Measurements from ENCODE around the gene DNAJC1.

The DNAJC1 gene

GRCh38 chr10:21959998-21960397 is 43.5 kb downstream of the DNAJC1 start:
- DNase-seq (ENCODE audit: low read depth): no peak

GRCh38 chr10:21954690-21955089 is 48.8 kb downstream of the DNAJC1 start:
- DNase-seq (ENCODE audit: low read depth): no peak

- no peak for DNase-seq (ENCODE audit: low read depth)
These were observed 49.4 kb downstream of the DNAJC1 start for GRCh38 chr10:21954132-21954531.

GRCh38 chr10:21953585-21954057 is 49.9 kb downstream of the DNAJC1 start:
- no peak for DNase-seq (ENCODE audit: low read depth)

- DNase-seq (ENCODE audit: low read depth): no peak
These were observed 53.0 kb downstream of the DNAJC1 start for GRCh38 chr10:21950566-21950965.

DNA sequence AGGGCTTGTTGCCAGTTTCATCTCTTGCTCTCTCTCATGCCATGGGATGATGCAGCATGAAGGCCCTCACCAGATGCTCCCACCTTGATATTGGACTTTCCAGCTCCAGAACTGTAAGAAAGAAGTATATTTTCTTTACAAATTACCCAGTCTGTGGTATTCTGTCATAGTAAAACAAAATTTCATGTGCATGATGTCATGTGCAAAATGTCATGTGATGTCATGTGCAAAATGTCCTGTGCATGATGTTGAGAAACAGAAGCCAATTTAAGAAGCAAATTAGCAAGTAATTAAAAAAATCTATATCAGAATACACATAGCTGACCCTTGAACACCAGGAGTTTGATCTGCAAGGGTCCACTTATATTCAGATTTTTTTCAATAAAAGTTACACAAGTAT is 56.6 kb downstream of the DNAJC1 start:
- DNase-seq (ENCODE audit: low read depth): no peak

DNA sequence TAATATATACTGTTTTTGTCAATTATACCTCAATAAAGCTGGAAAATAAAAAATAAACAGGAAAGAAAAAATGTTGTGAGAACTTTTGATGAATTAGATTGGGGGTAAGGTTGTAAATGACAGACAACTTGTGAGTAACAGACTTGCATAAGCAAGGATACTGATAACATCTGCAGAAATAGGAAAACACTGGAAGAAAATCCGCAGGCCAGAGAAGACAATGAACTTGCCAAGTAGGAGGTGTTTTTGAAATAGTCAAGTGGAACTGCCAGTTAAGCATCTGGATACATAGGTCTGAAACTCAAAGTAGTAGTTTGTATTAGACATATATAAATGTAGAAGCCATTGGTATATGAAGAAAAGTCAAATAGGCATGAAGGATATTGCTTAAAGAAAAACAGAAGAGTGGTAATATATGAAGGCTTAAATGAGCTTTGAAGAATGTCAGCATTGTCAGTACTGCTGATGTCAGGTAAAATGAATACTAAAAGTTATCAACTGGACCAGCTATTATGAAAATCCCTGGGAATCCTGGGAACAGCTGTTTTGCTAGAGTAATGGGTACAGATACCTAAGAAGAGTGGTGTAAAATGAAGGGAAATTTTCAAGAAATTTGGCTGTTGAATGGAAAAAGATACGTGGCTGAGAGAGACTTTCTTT is 58.7 kb downstream of the DNAJC1 start:
- DNase-seq (ENCODE audit: low read depth): no peak

- DNase-seq (ENCODE audit: low read depth): no peak
These were observed 59.8 kb downstream of the DNAJC1 start for GRCh38 chr10:21943633-21944265.

- DNase-seq (ENCODE audit: low read depth): no peak
These were observed 68.0 kb downstream of the DNAJC1 start for GRCh38 chr10:21935439-21936023.

GRCh38 chr10:21934307-21934706 is 69.2 kb downstream of the DNAJC1 start:
- DNase-seq (ENCODE audit: low read depth): no peak

- no peak for DNase-seq (ENCODE audit: low read depth)
These were observed 74.5 kb downstream of the DNAJC1 start for GRCh38 chr10:21929070-21929469.

DNA sequence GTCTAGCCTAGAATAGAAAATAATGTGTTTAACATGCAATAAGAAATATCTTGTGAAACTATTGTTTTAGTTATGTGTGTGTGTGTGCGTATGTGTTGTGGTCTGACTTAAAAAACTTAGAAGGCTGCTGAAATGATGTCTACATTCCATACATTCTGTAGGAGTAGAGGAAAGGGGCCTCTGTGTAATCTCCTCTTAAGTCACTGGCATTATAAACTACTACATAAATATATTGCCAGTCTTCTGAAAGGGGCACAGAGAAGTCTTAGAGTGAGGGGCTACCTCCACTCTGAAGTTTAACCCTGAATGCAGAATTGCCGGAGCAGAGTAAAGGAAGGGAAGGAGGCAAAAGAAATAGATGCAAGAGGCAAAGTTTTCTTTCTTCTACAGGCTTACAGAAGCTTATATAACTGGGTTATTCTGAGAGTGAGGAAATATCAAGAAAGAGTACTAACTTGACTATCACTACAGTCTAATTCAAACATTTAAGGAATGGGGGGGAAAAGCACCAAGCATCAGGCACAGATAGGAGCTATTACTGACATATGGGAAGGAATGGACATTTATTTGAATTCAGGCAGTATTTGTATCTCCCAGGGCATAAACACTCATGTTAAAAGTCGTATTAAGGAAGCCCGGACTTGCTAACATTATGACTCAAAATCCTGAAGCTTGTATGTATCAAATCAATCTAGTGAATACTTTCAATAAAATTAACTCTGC is 75.7 kb downstream of the DNAJC1 start:
- DNase-seq (ENCODE audit: low read depth): no peak

DNA sequence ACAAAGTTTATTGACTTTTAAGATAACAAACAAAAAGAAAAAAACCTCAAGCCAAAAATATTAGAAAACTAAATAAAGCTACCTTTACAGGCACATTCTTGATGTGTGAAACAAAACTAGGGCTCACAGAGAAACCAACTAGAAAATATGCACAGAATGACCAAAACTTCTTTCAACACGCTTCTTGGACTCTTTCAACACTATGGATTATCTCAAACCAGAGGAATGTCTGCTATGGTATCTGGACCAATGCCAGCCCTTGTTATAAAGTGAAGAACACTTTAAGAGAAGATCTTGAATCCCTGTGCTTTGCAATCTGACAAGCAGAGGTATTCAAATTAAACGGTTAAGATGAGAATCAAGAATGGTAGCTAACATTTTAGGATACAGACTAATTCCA is 76.6 kb downstream of the DNAJC1 start:
- DNase-seq (ENCODE audit: low read depth): no peak

DNA sequence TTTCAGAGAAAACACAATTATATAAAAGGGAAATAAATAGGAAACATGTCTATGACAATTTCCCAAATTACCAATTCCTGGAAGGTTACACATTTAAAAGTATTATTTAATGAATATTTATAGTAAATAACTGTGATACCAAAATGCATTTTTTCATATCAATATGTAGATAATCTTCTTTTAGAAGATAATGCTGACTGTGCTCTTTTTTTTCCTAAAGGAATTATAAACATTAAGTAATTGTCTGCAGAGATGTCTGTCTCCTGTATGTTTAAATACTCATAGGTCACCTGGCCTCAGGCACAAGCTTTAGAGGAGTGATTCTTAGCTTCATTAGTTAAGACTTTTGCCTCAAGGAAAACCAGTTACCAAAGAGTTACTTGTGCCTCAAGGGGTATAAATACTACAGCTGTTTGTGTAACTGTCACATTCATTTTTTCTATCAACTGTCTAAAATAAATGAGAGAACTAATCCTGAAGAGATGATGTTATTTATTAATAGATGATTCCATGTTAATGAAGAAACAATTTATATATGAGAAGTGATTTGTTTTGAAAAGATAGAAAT is 77.1 kb downstream of the DNAJC1 start:
- no peak for DNase-seq (ENCODE audit: low read depth)

GRCh38 chr10:21925851-21926250 is 77.7 kb downstream of the DNAJC1 start:
- no peak for DNase-seq (ENCODE audit: low read depth)

- no peak for DNase-seq (ENCODE audit: low read depth)
These were observed 79.0 kb downstream of the DNAJC1 start for GRCh38 chr10:21924511-21924910.

DNA sequence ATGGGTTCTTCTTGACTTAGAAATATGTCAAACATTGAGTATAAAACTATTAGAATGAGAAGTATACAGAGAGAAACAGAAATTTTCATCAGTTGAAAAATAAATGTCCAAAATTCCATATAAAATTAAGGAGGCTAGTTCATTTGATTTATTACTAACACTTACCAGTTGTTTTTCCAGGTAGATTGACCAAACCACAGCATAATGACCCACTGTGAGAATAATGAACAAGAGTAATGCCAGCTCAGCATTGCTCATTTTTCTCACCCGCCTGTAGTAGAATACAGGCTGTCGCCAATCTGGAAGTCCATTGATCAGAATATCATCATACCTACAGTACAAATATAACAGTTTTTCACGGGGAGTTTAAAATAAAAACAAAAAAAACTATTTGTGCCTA is 82.9 kb downstream of the DNAJC1 start:
- DNase-seq (ENCODE audit: low read depth): no peak

DNA sequence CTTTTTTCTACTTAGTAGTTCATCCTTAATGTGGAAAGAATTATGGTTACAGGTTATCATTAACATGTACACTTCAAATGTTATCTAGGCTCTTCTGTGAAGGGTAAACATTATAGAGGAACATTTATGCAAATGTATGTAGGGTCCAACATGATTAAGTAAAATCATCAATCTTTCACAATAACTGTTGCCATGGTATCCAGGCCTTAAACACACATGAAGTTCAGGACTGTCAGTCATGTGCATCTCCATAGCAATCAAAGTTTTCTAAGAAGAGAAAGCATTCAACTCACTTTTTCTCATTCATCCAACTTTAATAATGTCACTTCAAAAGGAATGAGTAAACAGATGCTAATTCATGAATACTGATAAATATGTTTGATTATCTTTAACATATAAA is 83.6 kb downstream of the DNAJC1 start:
- DNase-seq (ENCODE audit: low read depth): no peak

- DNase-seq (ENCODE audit: low read depth): no peak
These were observed 84.4 kb downstream of the DNAJC1 start for GRCh38 chr10:21919117-21919516.

DNA sequence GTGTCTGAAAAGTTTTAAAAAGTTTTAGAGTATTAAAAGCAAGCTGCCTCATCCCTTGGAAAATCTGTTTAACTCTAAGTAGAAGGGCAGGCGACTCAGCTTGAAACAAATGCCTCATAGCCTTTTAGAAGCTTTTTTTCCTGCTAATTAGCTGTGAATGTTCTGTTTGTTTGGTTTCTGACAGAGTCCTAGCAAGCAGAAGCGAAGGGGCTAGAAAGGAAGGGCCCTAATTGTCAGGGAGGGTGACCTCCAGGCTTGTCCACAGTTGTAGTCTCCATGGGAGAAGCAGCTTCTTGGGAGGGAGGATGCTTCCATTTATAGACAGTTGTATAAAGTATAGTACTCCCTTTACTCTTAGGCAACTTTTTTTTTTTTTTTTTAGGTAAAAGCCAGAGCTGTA is 90.9 kb downstream of the DNAJC1 start:
- no peak for DNase-seq (ENCODE audit: low read depth)

- no peak for DNase-seq (ENCODE audit: low read depth)
These were observed 92.7 kb downstream of the DNAJC1 start for GRCh38 chr10:21910798-21911197.

GRCh38 chr10:21907436-21907835 is 96.1 kb downstream of the DNAJC1 start:
- DNase-seq (ENCODE audit: low read depth): no peak

DNA sequence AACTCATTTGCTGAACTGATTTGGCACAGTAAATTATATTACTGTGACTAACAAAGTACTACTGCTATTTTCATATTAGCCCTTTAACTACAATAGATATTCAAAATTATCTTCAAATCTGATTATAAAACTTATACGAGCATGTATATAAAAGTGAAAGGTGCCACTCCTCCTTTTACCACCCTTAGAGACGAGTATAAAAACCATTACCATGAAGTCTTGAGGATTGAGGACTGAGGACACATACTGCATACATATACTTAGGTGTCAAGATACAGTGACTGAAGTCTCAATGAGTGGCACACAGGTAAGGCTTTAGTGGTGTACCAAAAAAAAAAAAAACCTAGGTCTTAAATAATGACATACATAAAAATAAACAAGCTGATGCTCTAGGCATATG is 98.6 kb downstream of the DNAJC1 start:
- DNase-seq (ENCODE audit: low read depth): no peak
